ENCODE results near the gene TNFRSF4.

TNFRSF4 gene

GRCh38 chr1:1236945-1237873 is 23.3 kb upstream of the TNFRSF4 start:
- Histone ChIP-seq H3K9me3 (ENCODE audit: control insufficient read depth, low read length) (no peaks in the 10 kb centered on the region), H3K4me1 (ENCODE audit: control insufficient read depth, insufficient read depth, low read length) (peaks cover 11% of the 10 kb centered on the region), H3K27me3 (replicated peaks; ENCODE audit: control insufficient read depth, insufficient read depth, low read length) (peaks cover 14% of the 10 kb centered on the region), H3K4me3 (ENCODE audit: low read length) (no peak overlapping the region), H3K36me3 (ENCODE audit: control insufficient read depth, insufficient read depth, low read length, severe bottlenecking) (no peaks in the 10 kb centered on the region), H3K9ac (ENCODE audit: low read length) (no peak overlapping the region)
- no peak for DNase-seq (ENCODE audit: low read depth)

GRCh38 chr1:1236176-1236763 is 22.3 kb upstream of the TNFRSF4 start:
- no peaks in the 10 kb centered on the region for H3K36me3 ChIP-seq (ENCODE audit: control insufficient read depth, insufficient read depth, low read length, severe bottlenecking)
- H3K9ac ChIP-seq (ENCODE audit: low read length): no peak overlapping the region
- no peak overlapping the region for H3K4me3 ChIP-seq (ENCODE audit: low read length)
- DNase-seq (ENCODE audit: low read depth): no peak
- peaks cover 11% of the 10 kb centered on the region for H3K4me1 ChIP-seq (ENCODE audit: control insufficient read depth, insufficient read depth, low read length)
- H3K27me3 ChIP-seq (replicated peaks; ENCODE audit: control insufficient read depth, insufficient read depth, low read length): peaks cover 14% of the 10 kb centered on the region
- no peaks in the 10 kb centered on the region for H3K9me3 ChIP-seq (ENCODE audit: control insufficient read depth, low read length)

- no peak overlapping the region for H3K9ac ChIP-seq (ENCODE audit: low read length)
- H3K4me1 ChIP-seq (ENCODE audit: control insufficient read depth, insufficient read depth, low read length): peaks cover 13% of the 10 kb centered on the region
- no peaks in the 10 kb centered on the region for H3K36me3 ChIP-seq (ENCODE audit: control insufficient read depth, insufficient read depth, low read length, severe bottlenecking)
- DNase-seq (ENCODE audit: low read depth): no peak
- no peak overlapping the region for H3K4me3 ChIP-seq (ENCODE audit: low read length)
- H3K9me3 ChIP-seq (ENCODE audit: control insufficient read depth, low read length): no peaks in the 10 kb centered on the region
- H3K27me3 ChIP-seq (replicated peaks; ENCODE audit: control insufficient read depth, insufficient read depth, low read length): peaks cover 14% of the 10 kb centered on the region
These were observed 21.2 kb upstream of the TNFRSF4 start for GRCh38 chr1:1235016-1235744.

- peaks cover 22% of the 10 kb centered on the region for H3K4me1 ChIP-seq (ENCODE audit: control insufficient read depth, insufficient read depth, low read length)
- H3K9ac ChIP-seq (ENCODE audit: low read length): no peak overlapping the region
- DNase-seq (ENCODE audit: low read depth): no peak
- no peaks in the 10 kb centered on the region for H3K9me3 ChIP-seq (ENCODE audit: control insufficient read depth, low read length)
- no peak overlapping the region for H3K4me3 ChIP-seq (ENCODE audit: low read length)
- peaks cover 12% of the 10 kb centered on the region for H3K27me3 ChIP-seq (replicated peaks; ENCODE audit: control insufficient read depth, insufficient read depth, low read length)
- H3K36me3 ChIP-seq (ENCODE audit: control insufficient read depth, insufficient read depth, low read length, severe bottlenecking): no peaks in the 10 kb centered on the region
These were observed 20.3 kb upstream of the TNFRSF4 start for GRCh38 chr1:1234180-1234808.

GRCh38 chr1:1233567-1233892 is 19.6 kb upstream of the TNFRSF4 start:
- Histone ChIP-seq H3K36me3 (ENCODE audit: control insufficient read depth, insufficient read depth, low read length, severe bottlenecking) (peaks cover 4% of the 10 kb centered on the region), H3K4me1 (ENCODE audit: control insufficient read depth, insufficient read depth, low read length) (peaks cover 22% of the 10 kb centered on the region), H3K9ac (ENCODE audit: low read length) (no peak overlapping the region), H3K27me3 (replicated peaks; ENCODE audit: control insufficient read depth, insufficient read depth, low read length) (peaks cover 5% of the 10 kb centered on the region), H3K9me3 (ENCODE audit: control insufficient read depth, low read length) (no peaks in the 10 kb centered on the region), H3K4me3 (ENCODE audit: low read length) (no peak overlapping the region)
- DNase-seq (ENCODE audit: low read depth): no peak

GRCh38 chr1:1232796-1233566 is 19.0 kb upstream of the TNFRSF4 start:
- Histone ChIP-seq H3K4me3 (ENCODE audit: low read length) (peak overlapping the region; percentile 76), H3K4me1 (ENCODE audit: control insufficient read depth, insufficient read depth, low read length) (peaks cover 22% of the 10 kb centered on the region), H3K36me3 (ENCODE audit: control insufficient read depth, insufficient read depth, low read length, severe bottlenecking) (peaks cover 9% of the 10 kb centered on the region), H3K9ac (ENCODE audit: low read length) (peak overlapping the region; percentile 46), H3K9me3 (ENCODE audit: control insufficient read depth, low read length) (no peaks in the 10 kb centered on the region), H3K27me3 (replicated peaks; ENCODE audit: control insufficient read depth, insufficient read depth, low read length) (no peaks in the 10 kb centered on the region)
- DNase-seq (ENCODE audit: low read depth): no peak

GRCh38 chr1:1232208-1232795 is 18.3 kb upstream of the TNFRSF4 start, which contains the start of gene B3GALT6:
Gene B3GALT6 (plus strand): TSS chr1:1232237. CDS start chr1:1232279, 42 bp downstream.
- no peak for DNase-seq (ENCODE audit: low read depth)
- Histone ChIP-seq H3K4me3 (ENCODE audit: low read length) (peak within 1 kb of the TSS; percentile 87), H3K9ac (ENCODE audit: low read length) (peak within 1 kb of the TSS; percentile 94), H3K36me3 (ENCODE audit: control insufficient read depth, insufficient read depth, low read length, severe bottlenecking) (peaks cover 16% of the 10 kb centered on the region), H3K9me3 (ENCODE audit: control insufficient read depth, low read length) (no peaks in the 10 kb centered on the region), H3K4me1 (ENCODE audit: control insufficient read depth, insufficient read depth, low read length) (peaks cover 22% of the 10 kb centered on the region), H3K27me3 (replicated peaks; ENCODE audit: control insufficient read depth, insufficient read depth, low read length) (no peaks in the 10 kb centered on the region)

- Histone ChIP-seq H3K9me3 (ENCODE audit: control insufficient read depth, low read length) (no peaks in the 10 kb centered on the region), H3K4me1 (ENCODE audit: control insufficient read depth, insufficient read depth, low read length) (peaks cover 22% of the 10 kb centered on the region), H3K36me3 (ENCODE audit: control insufficient read depth, insufficient read depth, low read length, severe bottlenecking) (peaks cover 20% of the 10 kb centered on the region), H3K27me3 (replicated peaks; ENCODE audit: control insufficient read depth, insufficient read depth, low read length) (no peaks in the 10 kb centered on the region), H3K4me3 (ENCODE audit: low read length) (peak within 1 kb of the TSS; percentile 87), H3K9ac (ENCODE audit: low read length) (peak within 1 kb of the TSS; percentile 94)
- DNase-seq (ENCODE audit: low read depth): peak; percentile 98
These were observed 17.7 kb upstream of the TNFRSF4 start, which contains the start of gene SDF4 for GRCh38 chr1:1231400-1232207. Gene SDF4 (minus strand): TSS chr1:1232001. CDS start chr1:1228772, 3,229 bp downstream.

GRCh38 chr1:1230656-1231399 is 16.9 kb upstream of the TNFRSF4 start:
- Histone ChIP-seq H3K9ac (ENCODE audit: low read length) (peak overlapping the region; percentile 94), H3K9me3 (ENCODE audit: control insufficient read depth, low read length) (no peaks in the 10 kb centered on the region), H3K27me3 (replicated peaks; ENCODE audit: control insufficient read depth, insufficient read depth, low read length) (no peaks in the 10 kb centered on the region), H3K4me3 (ENCODE audit: low read length) (peak overlapping the region; percentile 87), H3K36me3 (ENCODE audit: control insufficient read depth, insufficient read depth, low read length, severe bottlenecking) (peaks cover 26% of the 10 kb centered on the region), H3K4me1 (ENCODE audit: control insufficient read depth, insufficient read depth, low read length) (peaks cover 22% of the 10 kb centered on the region)
- peak; percentile 55 for DNase-seq (ENCODE audit: low read depth)

All from adipocyte (in vitro differentiated cells).